Neutrophil (primary cell): ENCODE data around the gene PNRC1.

Experiments used
- H3K27ac ChIP-seq: fragments of 200-600 bp; sonication (generic); 2 replicates; pipeline ENCODE4 v1.5.1; 2016; ENCODE audit warnings: mild to moderate bottlenecking, moderate library complexity
- H3K27me3 ChIP-seq: fragments of 200-600 bp; sonication (generic); 2 replicates; pipeline ENCODE4 v1.6.0; 2016; ENCODE audit warnings: mild to moderate bottlenecking
- H3K36me3 ChIP-seq: fragments of 200-600 bp; sonication (generic); 2 replicates; pipeline ENCODE4 v1.5.1; 2017
- H3K4me1 ChIP-seq, 2 experiments: fragments of 200-600 bp in 1 of 2; sonication (generic) in 1 of 2; 1 replicate in 1 of 2; 2 replicates in 1 of 2; pipeline versions ENCODE4 v1.5.1 to v1.6.1; 2013 to 2016; ENCODE audit warnings: low read depth in 1 of 2, low read length in 1 of 2, mild to moderate bottlenecking in 1 of 2, moderate library complexity in 1 of 2; ENCODE audit not compliant: control insufficient read depth in 1 of 2, insufficient read depth in 1 of 2
- H3K4me3 ChIP-seq, 2 experiments: fragments of 200-600 bp in 1 of 2; sonication (generic) in 1 of 2; 1 replicate in 1 of 2; 2 replicates in 1 of 2; pipeline ENCODE4 v1.5.1; 2013 to 2016; ENCODE audit warnings: low read depth in 1 of 2, low read length in 1 of 2, mild to moderate bottlenecking in 1 of 2, moderate library complexity in 1 of 2
- H3K9me3 ChIP-seq: fragments of 200-600 bp; sonication (generic); 2 replicates; pipeline ENCODE4 v1.5.1; 2016
- CTCF ChIP-seq: fragments of 200-600 bp; sonication (generic); IDR thresholded peaks from 2 replicates; pipeline ENCODE4 v1.5.1; 2016; ENCODE audit warnings: antibody characterized with exemption

The PNRC1 gene

GRCh38 chr6:89068695-89069094, 11.9 kb upstream of the PNRC1 start:
- no peak overlapping the region for H3K4me3 ChIP-seq
- no peak for TF ChIP-seq CTCF
- no peaks in the 10 kb centered on the region for H3K27me3 ChIP-seq
- peaks cover 24 to 25% of the 10 kb centered on the region in 2 experiments for H3K4me1 ChIP-seq
- no peaks in the 10 kb centered on the region for H3K9me3 ChIP-seq
- peak overlapping the region; percentile 18 for H3K27ac ChIP-seq
- H3K36me3 ChIP-seq: no peaks in the 10 kb centered on the region

- no peaks in the 10 kb centered on the region for H3K27me3 ChIP-seq
- TF ChIP-seq CTCF: no peak
These were observed 10.9 kb upstream of the PNRC1 start for GRCh38 chr6:89069536-89070163.

GRCh38 chr6:89071036-89071435, 9.5 kb upstream of the PNRC1 start:
- Histone ChIP-seq H3K9me3 (no peaks in the 10 kb centered on the region), H3K27ac (no peak overlapping the region), H3K27me3 (no peaks in the 10 kb centered on the region), H3K4me3 (no peak overlapping the region), H3K4me1 (peaks cover 32% of the 10 kb centered on the region in 2 experiments), H3K36me3 (no peaks in the 10 kb centered on the region)
- no peak for TF ChIP-seq CTCF

More at GRCh38 chr6:89069536-89070163, 10.9 kb upstream of the PNRC1 start:
- Histone ChIP-seq H3K27ac (peak overlapping the region; percentile 35), H3K9me3 (no peaks in the 10 kb centered on the region), H3K4me1 (peaks cover 32% of the 10 kb centered on the region in 2 experiments), H3K4me3 (no peak overlapping the region), H3K36me3 (no peaks in the 10 kb centered on the region)

GRCh38 chr6:89073014-89073620, 7.4 kb upstream of the PNRC1 start:
- no peaks in the 10 kb centered on the region for H3K27me3 ChIP-seq
- H3K36me3 ChIP-seq: no peaks in the 10 kb centered on the region
- peak overlapping the region; percentile 89 for H3K27ac ChIP-seq
- no peak for TF ChIP-seq CTCF
- peaks cover 25 to 26% of the 10 kb centered on the region in 2 experiments for H3K4me1 ChIP-seq
- H3K9me3 ChIP-seq: no peaks in the 10 kb centered on the region
- peak overlapping the region; percentile 46 to 56 for H3K4me3 ChIP-seq

- Histone ChIP-seq H3K4me1 (peaks cover 28% of the 10 kb centered on the region in 2 experiments), H3K9me3 (no peaks in the 10 kb centered on the region), H3K4me3 (peak overlapping the region in 1 of 2 experiments; percentile 56), H3K27ac (peak overlapping the region; percentile 89), H3K36me3 (no peaks in the 10 kb centered on the region), H3K27me3 (no peaks in the 10 kb centered on the region)
- TF ChIP-seq CTCF: no peak
These were observed 6.7 kb upstream of the PNRC1 start for GRCh38 chr6:89073840-89074239.
